HG03457 (cell line): ENCODE results near the gene ACTL6B.

Experiments used
- ATAC-seq: cut with Tn5 transposase; IDR thresholded peaks from one replicate; pipeline ENCODE4 v1.9.1; 2021; ENCODE audit warnings: moderate number of reproducible peaks; ENCODE audit not compliant: unreplicated experiment

Gene ACTL6B

GRCh38 chr7:100629117-100629716 is 27.0 kb downstream of the ACTL6B start:
- no peak for ATAC-seq

DNA sequence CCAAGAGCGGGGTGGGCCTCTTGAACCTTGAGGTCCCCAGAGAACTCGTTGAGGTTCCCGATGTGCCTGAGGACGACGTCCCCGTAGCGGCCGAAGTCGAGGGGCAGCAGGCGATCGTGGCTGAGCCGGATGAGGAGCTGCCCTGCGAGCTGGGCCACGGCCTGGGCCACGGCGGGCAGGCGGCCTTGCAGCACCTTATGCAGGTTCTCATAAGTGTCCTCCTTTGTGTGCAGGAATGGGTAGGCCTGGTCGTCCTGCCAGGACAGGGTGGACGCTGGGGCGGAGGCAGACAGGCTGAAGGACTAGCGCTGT is 29.1 kb downstream of the ACTL6B start:
- ATAC-seq = no peak

- ATAC-seq = no peak
These were observed 29.6 kb downstream of the ACTL6B start for GRCh38 chr7:100626530-100627237.

GRCh38 chr7:100626055-100626454 is 30.2 kb downstream of the ACTL6B start:
- ATAC-seq = no peak

- ATAC-seq = no peak
These were observed 32.1 kb downstream of the ACTL6B start for GRCh38 chr7:100623951-100624824.

DNA sequence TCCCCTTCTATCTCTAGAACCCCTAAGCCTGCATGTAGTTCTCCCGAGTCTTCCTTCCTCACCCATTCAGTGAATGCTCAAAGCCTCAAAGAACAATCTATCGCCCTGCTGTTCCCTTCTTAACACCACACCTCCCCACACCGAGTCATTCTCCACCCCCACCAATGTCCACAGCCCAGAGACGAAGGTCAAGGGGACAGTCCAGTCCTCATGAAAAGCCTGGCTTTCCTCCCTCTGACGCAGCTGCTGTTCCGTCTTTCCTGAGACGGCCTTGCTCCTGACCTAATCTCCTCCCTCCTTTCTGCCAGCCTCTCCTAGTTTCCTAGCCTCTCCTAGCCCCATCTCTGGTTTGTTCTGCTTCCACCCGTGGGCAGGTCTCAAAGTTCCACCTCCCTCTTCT is 34.7 kb downstream of the ACTL6B start:
- no peak for ATAC-seq

GRCh38 chr7:100620804-100621203 is 35.4 kb downstream of the ACTL6B start:
- ATAC-seq = no peak

DNA sequence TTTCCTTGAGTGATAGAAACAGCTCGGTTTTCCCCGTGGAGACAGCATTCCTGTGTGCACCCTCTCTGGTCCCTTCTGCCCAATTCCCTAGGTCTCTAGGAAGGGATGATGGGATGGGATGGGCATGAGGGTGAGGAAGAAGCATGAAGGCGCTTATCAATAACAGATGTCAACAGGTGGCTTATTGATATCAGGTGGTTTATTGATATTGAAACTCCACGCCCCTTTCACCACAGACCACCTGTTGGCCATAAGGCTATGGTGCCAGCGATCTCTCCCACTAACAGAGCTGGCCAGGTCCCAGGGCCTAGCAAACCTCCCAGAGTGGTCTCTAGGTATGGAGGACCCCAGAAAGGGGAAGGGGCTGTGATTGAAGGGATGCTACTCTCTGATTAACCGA is 36.0 kb downstream of the ACTL6B start:
- no peak for ATAC-seq

DNA sequence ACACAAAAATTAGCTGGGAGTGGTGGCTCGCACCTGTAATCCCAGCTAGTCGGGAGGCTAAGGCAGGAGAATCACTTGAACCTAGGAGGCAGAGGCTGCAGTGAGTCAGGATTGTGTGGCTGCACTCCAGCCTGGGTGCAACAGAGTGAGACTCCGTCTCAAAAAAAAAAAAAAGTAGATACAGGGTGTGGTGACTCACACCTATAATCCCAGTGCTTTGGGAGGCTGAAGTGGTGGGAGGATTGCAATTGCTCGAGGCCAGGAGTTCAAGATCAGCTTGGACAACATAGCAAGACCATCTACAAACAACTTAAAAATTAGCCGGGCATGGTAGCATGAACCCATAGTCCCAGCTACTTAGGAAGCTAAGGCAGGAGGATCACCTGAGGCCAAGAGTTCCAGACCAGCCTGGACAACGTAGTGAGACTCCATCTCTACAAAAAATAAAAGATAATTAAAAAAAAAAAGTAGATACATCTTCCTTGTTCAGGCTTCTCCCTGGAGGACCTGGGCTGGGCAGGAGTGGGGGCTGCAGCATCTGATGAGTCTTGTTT is 41.9 kb downstream of the ACTL6B start:
- no peak for ATAC-seq

DNA sequence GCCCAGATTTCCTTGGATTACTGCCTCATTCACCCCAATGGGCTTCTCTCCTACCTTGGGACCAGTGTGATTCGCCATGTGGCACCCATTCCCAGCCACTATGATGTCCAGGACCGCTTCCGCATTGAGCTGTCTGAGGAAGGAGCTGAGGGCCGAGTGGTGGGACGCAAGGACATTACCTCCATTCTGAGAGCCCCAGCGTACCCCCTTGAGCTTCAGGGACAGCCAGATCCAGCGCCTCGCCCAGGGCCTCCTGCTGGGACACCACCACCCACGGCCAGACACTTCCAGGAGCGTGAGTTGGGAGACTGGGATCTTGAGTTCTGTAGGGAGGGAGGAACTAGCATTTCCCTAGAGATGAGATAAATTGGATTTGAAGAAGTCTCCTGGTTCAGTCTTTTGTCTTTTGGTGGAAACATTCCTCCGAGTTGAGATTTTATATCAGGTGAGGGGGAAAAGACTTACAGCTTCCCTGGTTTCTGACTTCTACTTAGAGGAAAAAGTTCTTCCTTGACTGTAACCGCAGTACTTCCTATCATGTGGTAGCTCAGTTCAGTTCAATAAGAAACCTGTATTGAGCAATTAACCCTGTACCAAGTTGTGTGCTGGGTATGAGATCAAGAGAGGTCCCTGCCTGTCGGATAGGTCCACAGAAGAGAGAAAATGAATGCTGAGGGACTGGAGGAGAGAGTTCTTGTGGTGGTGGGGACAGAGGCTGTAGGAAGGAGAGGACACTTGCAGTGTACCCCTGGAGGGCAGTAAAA is 42.7 kb downstream of the ACTL6B start:
- ATAC-seq = no peak

DNA sequence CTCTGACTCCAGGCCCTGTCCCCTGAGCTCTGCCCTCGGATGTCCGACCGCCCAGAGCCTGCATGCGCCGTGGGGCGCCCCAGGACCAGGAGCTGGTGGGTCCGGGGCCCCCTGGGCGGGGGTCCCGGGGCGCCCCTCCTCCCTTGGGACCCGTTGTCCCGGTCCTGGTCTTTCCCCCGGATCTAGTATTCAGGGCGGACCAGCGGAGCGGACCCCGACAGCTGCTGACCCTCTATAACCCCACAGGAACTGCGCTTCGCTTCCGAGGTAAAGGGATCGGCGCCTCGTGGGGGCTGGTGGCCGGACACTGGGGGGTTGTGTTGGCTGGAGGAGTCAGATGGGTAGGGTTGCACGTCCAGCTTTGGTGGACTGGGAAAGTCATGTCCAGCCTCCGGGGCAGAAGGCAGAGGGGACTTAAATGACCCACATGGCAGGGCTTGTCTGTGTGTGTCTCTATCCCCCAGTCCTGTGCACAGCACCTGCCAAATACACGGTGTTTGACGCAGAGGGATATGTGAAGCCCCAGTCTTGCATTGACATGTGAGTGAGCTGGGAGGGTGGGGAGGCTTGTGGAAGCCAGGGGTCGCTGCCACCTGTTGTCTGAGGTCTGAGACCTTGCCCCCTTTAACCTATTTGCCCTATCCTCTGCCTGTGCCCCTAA is 43.4 kb downstream of the ACTL6B start:
- ATAC-seq = no peak

DNA sequence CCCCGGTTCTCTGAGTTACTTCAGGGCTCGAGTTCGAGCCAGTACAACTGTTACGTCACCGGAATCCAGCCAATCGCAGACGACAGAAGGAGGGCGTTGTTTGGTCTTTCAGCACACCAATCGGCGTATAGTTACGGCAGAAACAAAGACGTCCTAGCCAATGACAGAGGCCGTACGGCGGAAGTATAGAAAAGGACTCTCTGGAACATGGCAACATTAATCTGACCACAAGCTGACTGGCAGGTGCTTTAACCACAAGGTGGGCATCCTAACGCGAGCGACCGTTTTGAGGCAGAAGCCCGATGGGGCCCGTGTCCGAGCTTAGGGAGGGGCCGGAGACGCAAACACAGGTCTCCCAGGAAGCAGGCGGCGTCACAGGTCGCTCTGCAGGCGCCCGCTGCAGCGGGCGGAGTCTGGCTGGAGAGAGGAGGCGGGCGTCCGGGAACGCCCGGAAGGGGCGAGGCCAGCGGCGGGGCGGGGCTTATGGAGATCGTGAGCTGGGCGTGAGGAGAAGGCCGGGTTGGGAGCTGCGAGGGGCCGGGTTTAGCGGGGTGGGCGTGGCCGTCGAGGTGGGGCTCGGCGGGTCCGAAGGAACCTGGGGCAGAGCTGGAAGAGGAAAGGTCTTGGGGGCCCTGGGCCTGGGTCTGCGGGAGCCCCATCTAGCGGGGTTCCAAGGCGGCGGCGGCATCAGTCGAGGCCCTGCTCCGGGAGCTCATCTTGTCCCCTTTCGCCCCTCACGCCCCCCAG is 44.1 kb downstream of the ACTL6B start, which contains the start of gene MOSPD3:
Gene MOSPD3 (plus strand): TSS at position 558 of the 747 bp plus-strand sequence. CDS start 252 bp downstream, outside the sequence.
- ATAC-seq = peak; percentile 79

GRCh38 chr7:100609958-100610357 is 46.3 kb downstream of the ACTL6B start:
- no peak for ATAC-seq

DNA sequence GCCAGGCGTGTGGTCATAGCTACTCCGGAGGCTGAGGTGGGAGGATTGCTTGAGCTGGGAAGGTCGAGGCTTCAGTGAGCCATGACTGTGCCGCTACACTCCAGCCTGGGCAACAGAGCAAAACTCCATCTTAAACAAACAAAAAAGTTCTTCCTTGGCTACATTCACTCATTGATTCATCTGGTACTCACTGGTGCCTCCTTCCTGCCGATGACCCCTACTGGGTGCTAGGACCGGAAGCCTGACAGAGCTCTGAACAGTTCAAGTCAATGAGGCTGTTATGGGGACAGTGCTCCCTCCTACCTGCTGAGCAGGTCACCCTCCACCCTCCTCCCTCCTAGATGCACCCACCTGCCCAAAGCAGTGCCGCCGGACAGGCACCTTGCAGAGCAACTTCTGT is 49.1 kb downstream of the ACTL6B start:
- no peak for ATAC-seq

DNA sequence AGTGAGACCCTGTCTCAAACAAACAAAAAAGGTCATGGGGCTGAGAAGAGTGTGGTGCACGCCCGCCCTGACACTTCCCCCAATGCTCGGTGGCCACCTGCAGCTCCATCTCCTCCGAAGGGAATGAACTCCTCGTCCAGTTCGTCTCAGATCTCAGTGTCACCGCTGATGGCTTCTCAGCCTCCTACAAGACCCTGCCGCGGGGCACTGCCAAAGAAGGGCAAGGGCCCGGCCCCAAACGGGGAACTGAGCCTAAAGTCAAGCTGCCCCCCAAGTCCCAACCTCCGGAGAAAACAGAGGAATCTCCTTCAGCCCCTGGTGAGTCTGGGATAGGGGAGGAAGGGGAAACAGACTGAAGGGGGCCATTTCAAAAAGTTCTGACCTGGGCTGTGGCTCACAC is 49.9 kb downstream of the ACTL6B start:
- ATAC-seq = no peak

DNA sequence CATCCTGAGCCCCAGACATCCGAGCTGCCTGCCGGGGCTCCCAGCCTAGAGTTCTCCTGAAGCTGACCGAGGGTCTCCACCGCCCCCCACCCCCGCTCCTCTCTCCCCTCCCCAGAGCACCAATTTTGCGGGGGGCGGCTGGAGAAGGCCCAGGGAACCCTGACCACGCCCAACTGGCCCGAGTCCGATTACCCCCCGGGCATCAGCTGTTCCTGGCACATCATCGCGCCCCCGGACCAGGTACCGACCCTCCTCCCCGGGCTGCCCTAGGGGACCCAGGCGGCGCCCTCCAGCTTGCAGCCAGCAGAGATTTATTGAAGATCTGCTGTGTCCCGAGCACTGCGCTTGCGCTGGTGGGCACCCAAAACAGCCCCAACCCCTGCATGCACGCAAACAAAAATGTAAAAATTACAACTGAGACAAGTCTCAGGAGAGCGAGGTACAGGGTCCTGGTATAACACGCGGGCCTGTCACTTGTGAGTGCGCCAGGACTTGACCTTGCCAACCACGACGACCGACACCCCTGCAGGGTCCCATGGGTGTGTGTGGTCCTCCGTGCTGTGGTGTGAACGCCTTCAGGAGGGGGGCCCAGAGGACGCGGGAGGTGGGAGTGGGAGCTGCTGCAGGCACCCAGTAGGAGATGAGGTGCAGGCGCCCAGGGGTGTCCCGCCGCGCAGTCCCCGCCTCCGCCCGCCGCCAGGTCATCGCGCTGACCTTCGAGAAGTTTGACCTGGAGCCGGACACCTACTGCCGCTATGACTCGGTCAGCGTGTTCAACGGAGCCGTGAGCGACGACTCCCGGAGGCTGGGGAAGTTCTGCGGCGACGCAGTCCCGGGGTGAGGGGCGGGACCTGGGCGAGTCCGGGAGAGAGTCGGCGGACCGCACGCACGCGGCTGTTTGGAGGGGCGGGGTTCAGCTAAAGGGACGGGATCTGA is 51.0 kb downstream of the ACTL6B start:
- ATAC-seq = no peak

GRCh38 chr7:100604028-100604975 is 51.9 kb downstream of the ACTL6B start:
- peak; percentile 47 for ATAC-seq

DNA sequence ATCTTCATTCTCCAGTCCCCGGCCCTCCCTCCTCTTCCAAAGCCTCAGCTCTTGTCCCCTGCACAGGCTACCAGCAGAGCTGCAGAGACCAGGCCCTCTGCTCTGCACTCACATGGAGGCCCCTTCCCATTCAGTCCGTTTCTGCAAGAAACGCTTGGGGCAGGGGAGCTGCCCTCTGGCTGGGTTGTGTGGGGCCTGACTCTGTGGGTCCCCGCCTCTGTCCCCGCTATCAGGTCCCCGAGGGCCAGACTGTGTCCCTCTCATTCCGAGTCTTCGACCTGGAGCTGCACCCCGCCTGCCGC is 52.6 kb downstream of the ACTL6B start:
- ATAC-seq = no peak
